ENCODE measurements around the gene OR52E4. TPM values are rescaled to one million over a fixed set of nuclear protein-coding genes. Genes with fewer than 3 reads are reported as not detected.

OR52E4 gene
- total and polyA plus RNA-seq, 10 of the 15 experiments (the other 5 are each of a cell fraction or from before 2014, with no cell fraction given) = not detected

GRCh38 chr11:5923794-5924193, 43.4 kb downstream of the OR52E4 start:
- Histone ChIP-seq H2AFZ (ENCODE audit: control insufficient read depth, low read depth, low read length) (no peak overlapping the region), H3K27me3 (replicated peaks in 1 of 2; ENCODE audit: control insufficient read depth in 2 of 2, insufficient read depth in 2 of 2, low read length in 1 of 2) (no peaks in the 10 kb centered on the region), H3K9me3 (replicated peaks; ENCODE audit: control insufficient read depth, insufficient read depth, low read length) (peaks cover 1% of the 10 kb centered on the region; the same call in 1 of the 3 replicates), H3K4me3 (no peak overlapping the region), H4K20me1 (ENCODE audit: control insufficient read depth, insufficient read depth) (no peaks in the 10 kb centered on the region), H3K4me1 (ENCODE audit: control insufficient read depth, insufficient read depth, low read length) (peaks cover 3% of the 10 kb centered on the region; the same call in 1 of the 2 replicates), H3K4me2 (ENCODE audit: control insufficient read depth, insufficient read depth) (no peak overlapping the region), H3K9ac (ENCODE audit: control insufficient read depth, insufficient read depth, low read length) (no peak overlapping the region), H3K36me3 (ENCODE audit: control insufficient read depth in 2 of 2, insufficient read depth in 2 of 2, low read length in 1 of 2) (no peaks in the 10 kb centered on the region), H3K27ac (ENCODE audit: control insufficient read depth, insufficient read depth) (no peak overlapping the region; the same call in 1 of the 2 replicates), H3K79me2 (ENCODE audit: control insufficient read depth, insufficient read depth, low read length) (no peaks in the 10 kb centered on the region)
- TF ChIP-seq STAT3 (IDR thresholded peaks at IDR 0.05; ENCODE audit: low read depth, low read length) (no peak), GABPA (IDR thresholded peaks at IDR 0.05; ENCODE audit: low read depth) (no peak), BACH1 (IDR thresholded peaks at IDR 0.05; ENCODE audit: borderline replicate concordance) (no peak), CREB1 (IDR thresholded peaks at IDR 0.05; ENCODE audit: low read depth) (no peak), CHD1 (IDR thresholded peaks at IDR 0.05; ENCODE audit: low read depth, low read length) (no peak), ZBTB4 (CRISPR knock-in tag; IDR thresholded peaks at IDR 0.05) (no peak), ZNF622 (IDR thresholded peaks at IDR 0.05) (no peak), ATF7 (IDR thresholded peaks at IDR 0.05; ENCODE audit: low read depth) (no peak), POLR2A (IDR thresholded peaks at IDR 0.05; ENCODE audit: low read depth, low read length) (no peak)
- TF ChIP-seq, protein P1, sequence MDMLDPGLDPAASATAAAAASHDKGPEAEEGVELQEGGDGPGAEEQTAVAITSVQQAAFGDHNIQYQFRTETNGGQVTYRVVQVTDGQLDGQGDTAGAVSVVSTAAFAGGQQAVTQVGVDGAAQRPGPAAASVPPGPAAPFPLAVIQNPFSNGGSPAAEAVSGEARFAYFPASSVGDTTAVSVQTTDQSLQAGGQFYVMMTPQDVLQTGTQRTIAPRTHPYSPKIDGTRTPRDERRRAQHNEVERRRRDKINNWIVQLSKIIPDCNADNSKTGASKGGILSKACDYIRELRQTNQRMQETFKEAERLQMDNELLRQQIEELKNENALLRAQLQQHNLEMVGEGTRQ (IDR thresholded peaks at IDR 0.05; ENCODE audit: borderline replicate concordance, low read depth, low read length) = no peak
- ATAC-seq (no peak), DNase-seq (ENCODE audit: low read depth, low spot score) (no peak), FAIRE-seq (no peak)
- CTCF ChIA-PET = no interaction called here
- POLR2A ChIA-PET = no interaction called here
- RAD21 ChIA-PET (ENCODE audit: unreplicated experiment) = no interaction called here
- intact Hi-C loops (cut with micrococcal nuclease; ENCODE audit: unreplicated experiment) (no loop called here), in situ Hi-C loops (cut with MboI) (no loop called here)
- SMC1A ChIA-PET (ENCODE audit: uncharacterized antibody, unreplicated experiment) = no interaction called here
- BruUV-seq (replicated peaks) = no TSS peak

All from GM12878 (cell line).